GM12878 (cell line): Measurements from ENCODE around the gene RABEP2. TPM values are rescaled to one million over a fixed set of nuclear protein-coding genes. Genes with fewer than 3 reads are reported as not detected.
"Not testable (repeated sequence)": the region's sequence is repeated elsewhere in the genome, so short reads cannot be mapped to it uniquely, and the experiment has no call there.

Experiments used
- ATAC-seq: fragments of 200-7000 bp; cut with Tn5 transposase; 3 replicates; pipeline ENCODE4 v1.9.1; 2020; ENCODE audit warnings: mild to moderate bottlenecking, moderate library complexity
- BruUV-seq: library from RNA; stranded (reverse); fragments of 400-500 nt; replicated peaks from 2 replicates; lab custom pipeline; 2021; lab: Mats Ljungman, UMichigan
- CTCF ChIA-PET: fragments of 300-600 bp; sonication (Branson Sonifier 250); formaldehyde crosslinking; extraction: SDS; loops from one replicate; lab custom pipeline; 2021; ENCODE audit warnings: inconsistent platforms; lab: Yijun Ruan, JAX
- POLR2A ChIA-PET: fragments of 350-600 bp; formaldehyde crosslinking; extraction: SDS; loops from one replicate; lab custom pipeline; 2021; ENCODE audit warnings: inconsistent platforms; lab: Charles Lee
- RAD21 ChIA-PET: fragments of 300-600 bp; sonication (Branson Sonifier 250); formaldehyde crosslinking; loops from one replicate; lab custom pipeline; 2023; ENCODE audit warnings: antibody characterized with exemption; ENCODE audit not compliant: unreplicated experiment; lab: Charles Lee
- SMC1A ChIA-PET: fragments of 300-600 bp; sonication (Branson Sonifier 250); formaldehyde crosslinking; loops from one replicate; lab custom pipeline; 2023; ENCODE audit not compliant: unreplicated experiment, uncharacterized antibody; lab: Charles Lee
- DNase-seq: peaks from one replicate; pipeline ENCODE4 v3.0.0-alpha.2; 2011; ENCODE audit warnings: low read depth, low spot score
- FAIRE-seq: peaks from 3 replicates; lab custom pipeline; 2011; peaks lifted over from hg19 to GRCh38; lab: Jason Lieb, UNC
- H2AFZ ChIP-seq: 2 replicates; pipeline ENCODE4 v1.6.0; 2011; ENCODE audit warnings: low read depth, low read length, control low read depth; ENCODE audit not compliant: control insufficient read depth
- H3K27ac ChIP-seq: 2 replicates; pipeline ENCODE4 v1.5.1; 2011; ENCODE audit warnings: control low read depth; ENCODE audit not compliant: control insufficient read depth, insufficient read depth
- H3K27me3 ChIP-seq, 2 experiments: replicated peaks in 1 of 2; 2 replicates each; pipeline versions ENCODE4 v1.6.0 to v1.6.1; 2011; ENCODE audit warnings: low read length in 1 of 2; ENCODE audit not compliant: control insufficient read depth in 2 of 2, insufficient read depth in 2 of 2
- H3K36me3 ChIP-seq, 2 experiments: 2 replicates each; pipeline ENCODE4 v1.5.1; 2011; ENCODE audit warnings: low read length in 1 of 2; ENCODE audit not compliant: control insufficient read depth in 2 of 2, insufficient read depth in 2 of 2
- H3K4me1 ChIP-seq: 2 replicates; pipeline ENCODE4 v1.6.1; 2011; ENCODE audit warnings: mild to moderate bottlenecking, low read length, moderate library complexity, mixed read lengths; ENCODE audit not compliant: control insufficient read depth, insufficient read depth
- H3K4me2 ChIP-seq: 2 replicates; pipeline ENCODE4 v1.6.0; 2011; ENCODE audit warnings: control low read depth; ENCODE audit not compliant: control insufficient read depth, insufficient read depth
- H3K4me3 ChIP-seq: fragments of 200-600 bp; sonication (generic); 2 replicates; pipeline ENCODE4 v1.5.1; 2016
- H3K79me2 ChIP-seq: 2 replicates; pipeline ENCODE4 v1.6.0; 2011; ENCODE audit warnings: low read length; ENCODE audit not compliant: control insufficient read depth, insufficient read depth
- H3K9ac ChIP-seq: 2 replicates; pipeline ENCODE4 v1.8.0; 2011; ENCODE audit warnings: low read length, control low read depth, mixed read lengths; ENCODE audit not compliant: control insufficient read depth, insufficient read depth
- H3K9me3 ChIP-seq: replicated peaks from 3 replicates; pipeline ENCODE4 v1.5.1; 2011; ENCODE audit warnings: mild to moderate bottlenecking, low read length; ENCODE audit not compliant: control insufficient read depth, insufficient read depth
- H4K20me1 ChIP-seq: 2 replicates; pipeline ENCODE4 v1.6.0; 2011; ENCODE audit not compliant: control insufficient read depth, insufficient read depth
- ATF2 ChIP-seq: IDR thresholded peaks from 2 replicates; pipeline ENCODE4 v1.6.1; 2012; ENCODE audit warnings: low read length, inconsistent platforms
- CBX5 ChIP-seq: sonication (generic); IDR thresholded peaks from 2 replicates; pipeline ENCODE4 v1.6.1; 2016; ENCODE audit warnings: low read depth, moderate library complexity, mild to moderate bottlenecking, inconsistent platforms
- CEBPB ChIP-seq, 2 experiments: fragments of 150-350 bp in 1 of 2; IDR thresholded peaks; 2 replicates each; pipeline ENCODE4 v1.6.1; 2012 to 2014; ENCODE audit warnings: low read depth in 2 of 2, low read length in 2 of 2, borderline replicate concordance in 1 of 2, inconsistent platforms in 1 of 2
- E4F1 ChIP-seq: fragments of 450-650 bp; IDR thresholded peaks from 2 replicates; pipeline ENCODE4 v1.6.1; 2018; ENCODE audit warnings: borderline replicate concordance, mild to moderate bottlenecking; ENCODE audit not compliant: partially characterized antibody
- ETV6 ChIP-seq, 2 experiments: fragments of 450-650 bp in 1 of 2; IDR thresholded peaks in 1 of 2; conservative IDR thresholded peaks in 1 of 2; 2 replicates each; pipeline ENCODE4 v1.6.1; 2014; ENCODE audit warnings: antibody characterized with exemption in 1 of 2, borderline replicate concordance in 1 of 2, low read depth in 1 of 2, mild to moderate bottlenecking in 1 of 2, moderate library complexity in 1 of 2
- HCFC1 ChIP-seq: fragments of 150-350 bp; IDR thresholded peaks from 2 replicates; pipeline ENCODE4 v1.6.1; 2014; ENCODE audit warnings: low read length
- MLLT1 ChIP-seq: fragments of 450-650 bp; IDR thresholded peaks from 2 replicates; pipeline ENCODE4 v1.6.1; 2016; ENCODE audit warnings: mild to moderate bottlenecking
- ZBTB33 ChIP-seq: fragments of 450-650 bp; IDR thresholded peaks from 2 replicates; pipeline ENCODE4 v1.6.1; 2017; ENCODE audit warnings: mild to moderate bottlenecking
- WGBS: methylation state at CpG from one replicate; pipeline ENCODE4 v1.1.6; 2016; ENCODE audit warnings: low lambda C conversion rate; ENCODE audit not compliant: insufficient replicate concordance, insufficient coverage; ENCODE audit errors: missing lambda C conversion rate; 5-methylcytosine and 5-hydroxymethylcytosine counted together
- in situ Hi-C: fragments of 300-500 bp; cut with MboI; formaldehyde crosslinking; loops from 9 replicates; pipeline ENCODE4 v1.14.3; 2018; ENCODE audit warnings: mixed read lengths
- intact Hi-C: fragments of 100-400 bp; cut with micrococcal nuclease; formaldehyde crosslinking; loops from one replicate; pipeline ENCODE4 v1.14.2; 2022; ENCODE audit not compliant: unreplicated experiment
- polyA plus RNA-seq, 11 experiments: library from polyadenylated mRNA; depleted of rRNA in 4 of 11; unstranded in 6 of 11; stranded (reverse) in 5 of 11; fragments of >200 nt; fragmentation: Nextera tagmentation in 4 of 11; fragmentation: Illumina TruSeq in 1 of 11; extraction: Ambion mirVana in 4 of 11; extraction: Trizol in 1 of 11; gene quantifications; 1 replicate in 1 of 11; 2 replicates in 10 of 11; pipeline versions ENCODE4 v1.2.1 to v1.2.3, GENCODE V29; 2011 to 2016; ENCODE audit warnings: inconsistent platforms in 2 of 11, missing spikeins in 2 of 11, low read depth in 1 of 11
- total RNA-seq, 4 experiments: library from RNA; depleted of rRNA in 3 of 4; stranded (reverse); fragments of >200 nt in 3 of 4; fragmentation: Illumina TruSeq in 1 of 4; extraction: Trizol in 1 of 4; gene quantifications; 2 replicates each; pipeline versions ENCODE4 v1.2.1 to v1.2.3, GENCODE V29; 2013 to 2021

The RABEP2 gene
- total and polyA plus RNA-seq, 10 of the 15 experiments (the other 5 are each of a cell fraction or from before 2014, with no cell fraction given): 0.47 to 33.2 (median 18.6) TPM

DNA sequence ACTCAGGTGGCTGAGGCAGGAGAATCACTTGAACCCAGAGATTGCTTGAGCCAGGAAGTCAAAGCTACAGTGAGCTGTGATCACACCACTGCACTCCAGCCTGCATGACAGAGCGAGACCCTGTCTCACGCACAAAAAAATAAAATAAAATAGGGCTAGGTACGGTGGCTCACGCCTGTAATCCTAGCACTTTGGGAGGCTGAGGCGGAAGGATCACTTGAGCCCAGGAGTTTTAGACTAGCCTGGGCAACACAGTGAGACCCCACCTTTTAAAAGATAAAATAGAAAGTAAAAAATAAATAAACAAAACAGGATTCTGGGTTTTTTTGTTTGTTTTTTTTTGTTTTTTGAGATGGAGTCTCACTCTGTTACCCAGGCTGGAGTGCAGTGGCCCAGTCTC is 34.7 kb downstream of the RABEP2 start:
- 91% methylated on average over 5 of the region's 5 CpGs for WGBS
- FAIRE-seq, H3K79me2 ChIP-seq, in situ Hi-C loops, H3K4me1 ChIP-seq, H3K36me3 ChIP-seq, H4K20me1 ChIP-seq, H3K4me2 ChIP-seq, ATAC-seq, DNase-seq, intact Hi-C loops, H3K9ac ChIP-seq, POLR2A ChIA-PET, H3K27me3 ChIP-seq, H3K27ac ChIP-seq, BruUV-seq, H3K9me3 ChIP-seq, H3K4me3 ChIP-seq, H2AFZ ChIP-seq: not testable (repeated sequence)
- ChIA-PET CTCF (interaction anchor here (0.9 to 1.4 kb wide), 3 partner anchors 10 to 54 kb away, joined by 3 to 5 read pairs (median 4); no protein-coding TSS in a partner anchor), RAD21 (interaction anchor here (1.2 kb wide), 1 partner anchor 42 kb away, joined by 3 read pairs; no protein-coding TSS in a partner anchor), SMC1A (interaction anchor here (1.2 to 1.9 kb wide), 3 partner anchors 10 to 54 kb away, joined by 3 to 5 read pairs (median 4); no protein-coding TSS in a partner anchor)

GRCh38 chr16:28886945-28887344 is 38.1 kb downstream of the RABEP2 start:
- ChIA-PET POLR2A (no interaction called here), SMC1A (no interaction called here), CTCF (interaction anchor here (0.9 kb wide), 1 partner anchor 58 kb away, joined by 3 read pairs; no protein-coding TSS in a partner anchor), RAD21 (no interaction called here)
- Histone ChIP-seq H3K9ac (no peak overlapping the region), H2AFZ (no peak overlapping the region), H3K36me3 (no peaks in the 10 kb centered on the region), H3K79me2 (no peaks in the 10 kb centered on the region), H3K4me2 (no peak overlapping the region), H4K20me1 (no peaks in the 10 kb centered on the region), H3K4me1 (no peaks in the 10 kb centered on the region), H3K27me3 (no peaks in the 10 kb centered on the region), H3K27ac (no peak overlapping the region), H3K9me3 (no peaks in the 10 kb centered on the region), H3K4me3 (no peak overlapping the region)
- intact Hi-C loops (no loop called here), in situ Hi-C loops (no loop called here)
- DNase-seq (no peak), ATAC-seq (no peak), FAIRE-seq (no peak)
- no TSS peak for BruUV-seq
- WGBS: 57% methylated on average over 10 of the region's 10 CpGs
- no peak for TF ChIP-seq ZBTB33
- no peak for TF ChIP-seq CBX5
- no peak for TF ChIP-seq CEBPB (IDR thresholded peaks at IDR 0.05; ENCODE audit: borderline replicate concordance in 1 of 2, low read depth in 2 of 2, low read length in 2 of 2)
- no peak for TF ChIP-seq MLLT1
- TF ChIP-seq ATF2: no peak
- TF ChIP-seq HCFC1: no peak
- TF ChIP-seq ETV6 (conservative IDR thresholded peaks at IDR 0.05 in 1 of 2, IDR thresholded peaks at IDR 0.05 in 1 of 2; ENCODE audit: borderline replicate concordance in 1 of 2, low read depth in 1 of 2): no peak
- TF ChIP-seq E4F1: no peak
